Stomach (tissue), 4 donors: Measurements from ENCODE around the gene SSC5D.

Source experiments
- EP300 ChIP-seq: sonication (generic); formaldehyde crosslinking; IDR thresholded peaks from one replicate; pipeline ENCODE4 v1.6.1; 2017; ENCODE audit warnings: antibody characterized with exemption
- POLR2A ChIP-seq, 4 donors: fragments of 450-650 bp; IDR thresholded peaks; one replicate each; pipeline ENCODE4 v1.6.1; 2016; ENCODE audit warnings: antibody characterized with exemption in 4 of 4, control low read depth in 2 of 4, mild to moderate bottlenecking in 1 of 4, moderate library complexity in 1 of 4
- POLR2AphosphoS5 ChIP-seq, 3 donors: sonication (generic); formaldehyde crosslinking; IDR thresholded peaks; one replicate each; pipeline ENCODE4 v1.6.1; 2016; ENCODE audit warnings: antibody characterized with exemption in 3 of 3
- TF ChIP-seq, protein P1 (sequence below), 7 experiments: fragments of 450-650 bp in 4 of 7; fragments of 200-600 bp in 3 of 7; sonication (generic) in 3 of 7; IDR thresholded peaks; one replicate each; pipeline ENCODE4 v1.5.1; 2016 to 2019; ENCODE audit warnings: antibody characterized with exemption in 7 of 7, control low read depth in 2 of 7, mild to moderate bottlenecking in 1 of 7

DNA sequence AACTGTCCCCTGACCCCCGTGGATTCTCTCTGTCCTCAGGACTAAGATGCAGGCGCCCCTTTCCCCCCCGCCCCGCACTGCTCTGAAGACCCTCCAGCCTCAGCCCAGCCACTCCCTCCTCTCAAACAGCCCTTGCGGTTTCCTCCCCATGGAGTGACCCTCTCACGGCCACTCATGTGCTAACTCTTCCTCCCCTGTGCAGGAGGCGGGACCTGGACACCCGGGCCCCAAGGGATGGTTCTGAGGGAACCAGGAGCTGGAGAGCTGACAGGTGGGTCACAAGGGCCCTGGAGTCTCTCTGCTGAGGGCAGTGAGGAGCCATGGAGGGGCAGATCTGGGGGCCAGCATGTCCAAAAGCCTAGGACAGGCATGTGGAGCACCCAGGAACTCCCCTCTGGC is 28.7 kb upstream of the SSC5D start:
- TF ChIP-seq POLR2A (IDR thresholded peaks at IDR 0.05) = no peak
- TF ChIP-seq, protein P1, sequence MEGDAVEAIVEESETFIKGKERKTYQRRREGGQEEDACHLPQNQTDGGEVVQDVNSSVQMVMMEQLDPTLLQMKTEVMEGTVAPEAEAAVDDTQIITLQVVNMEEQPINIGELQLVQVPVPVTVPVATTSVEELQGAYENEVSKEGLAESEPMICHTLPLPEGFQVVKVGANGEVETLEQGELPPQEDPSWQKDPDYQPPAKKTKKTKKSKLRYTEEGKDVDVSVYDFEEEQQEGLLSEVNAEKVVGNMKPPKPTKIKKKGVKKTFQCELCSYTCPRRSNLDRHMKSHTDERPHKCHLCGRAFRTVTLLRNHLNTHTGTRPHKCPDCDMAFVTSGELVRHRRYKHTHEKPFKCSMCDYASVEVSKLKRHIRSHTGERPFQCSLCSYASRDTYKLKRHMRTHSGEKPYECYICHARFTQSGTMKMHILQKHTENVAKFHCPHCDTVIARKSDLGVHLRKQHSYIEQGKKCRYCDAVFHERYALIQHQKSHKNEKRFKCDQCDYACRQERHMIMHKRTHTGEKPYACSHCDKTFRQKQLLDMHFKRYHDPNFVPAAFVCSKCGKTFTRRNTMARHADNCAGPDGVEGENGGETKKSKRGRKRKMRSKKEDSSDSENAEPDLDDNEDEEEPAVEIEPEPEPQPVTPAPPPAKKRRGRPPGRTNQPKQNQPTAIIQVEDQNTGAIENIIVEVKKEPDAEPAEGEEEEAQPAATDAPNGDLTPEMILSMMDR (IDR thresholded peaks at IDR 0.05) = no peak
- no peak for TF ChIP-seq POLR2AphosphoS5 (IDR thresholded peaks at IDR 0.05)
- no peak for TF ChIP-seq EP300
